Measurements from ENCODE around the gene HOXB5.

The HOXB5 gene

DNA sequence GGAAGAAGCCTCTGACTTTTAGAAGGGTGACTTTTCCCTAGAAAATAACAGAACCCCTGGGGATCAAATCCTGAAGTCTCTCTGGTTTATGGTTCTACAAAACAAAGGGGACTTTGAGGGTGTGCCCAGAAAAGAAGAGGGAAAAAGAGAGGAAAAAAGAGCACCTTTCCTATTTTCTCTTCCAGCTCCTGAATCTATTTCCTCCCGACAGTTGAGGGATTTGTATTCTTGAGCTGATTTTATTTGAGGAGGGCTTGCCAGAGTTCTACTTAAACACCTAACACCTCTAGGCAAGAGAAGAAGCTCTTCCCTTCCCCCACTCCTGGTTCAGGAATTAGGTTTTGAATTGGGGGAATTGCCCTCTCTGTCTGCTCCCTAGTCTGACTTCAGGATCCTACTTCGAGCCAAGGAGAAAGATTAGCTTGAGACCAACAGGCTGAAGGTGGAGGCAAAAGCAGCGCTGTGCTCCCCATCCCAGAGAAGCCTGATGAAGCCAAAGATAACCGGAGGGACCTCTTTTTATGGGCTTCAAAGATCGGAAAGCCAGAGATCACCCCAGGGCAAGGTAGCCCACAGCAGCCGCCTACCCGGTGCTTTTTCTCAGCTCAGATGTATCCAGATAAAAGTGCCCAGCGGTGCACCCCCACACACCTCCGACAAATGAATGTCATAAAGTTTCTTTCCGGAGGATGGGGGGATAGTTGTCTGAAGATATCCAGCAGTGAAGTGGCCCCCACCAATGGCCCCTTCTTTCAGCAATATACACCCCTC lies 4.3 kb downstream of the HOXB5 start:
- DNase-seq, result no peak

DNA sequence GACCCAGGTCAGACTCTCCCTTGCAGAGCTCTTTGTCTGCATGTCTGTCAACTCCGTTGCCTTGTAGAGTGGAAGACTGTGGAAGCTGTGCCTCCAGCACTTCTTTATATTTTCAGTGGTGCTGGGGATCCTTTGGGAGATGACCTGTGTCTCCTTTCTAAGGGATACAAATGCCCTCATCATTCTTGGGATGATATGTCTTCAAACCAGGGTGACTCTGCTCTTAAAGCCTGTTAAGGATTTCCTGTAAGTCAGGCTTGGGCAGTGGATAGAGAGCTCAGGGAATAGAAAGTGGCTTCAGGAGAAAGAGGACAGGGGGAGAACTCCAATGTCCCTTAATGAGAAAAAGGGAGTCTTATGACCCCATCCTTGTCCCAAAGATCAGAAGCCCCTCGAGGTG lies 5.1 kb downstream of the HOXB5 start:
- DNase-seq, result no peak

DNA sequence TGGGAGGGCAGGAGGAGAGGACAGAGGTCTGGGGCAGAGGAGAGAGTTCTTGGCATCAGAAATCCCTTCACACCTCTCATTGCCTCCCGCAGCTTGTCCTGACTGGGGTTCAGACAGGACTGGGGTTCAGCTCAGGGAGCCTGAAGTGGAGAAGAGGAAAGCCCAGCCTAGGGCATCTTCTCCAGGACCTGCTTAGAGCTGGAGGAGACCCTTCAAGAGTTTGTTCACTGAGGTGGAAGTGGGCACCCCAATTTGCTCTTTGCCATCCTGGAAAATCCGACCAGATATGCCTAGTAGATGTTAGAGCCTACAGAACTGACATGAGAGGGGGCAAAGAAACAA lies 5.5 kb downstream of the HOXB5 start:
- DNase-seq, result no peak

DNA sequence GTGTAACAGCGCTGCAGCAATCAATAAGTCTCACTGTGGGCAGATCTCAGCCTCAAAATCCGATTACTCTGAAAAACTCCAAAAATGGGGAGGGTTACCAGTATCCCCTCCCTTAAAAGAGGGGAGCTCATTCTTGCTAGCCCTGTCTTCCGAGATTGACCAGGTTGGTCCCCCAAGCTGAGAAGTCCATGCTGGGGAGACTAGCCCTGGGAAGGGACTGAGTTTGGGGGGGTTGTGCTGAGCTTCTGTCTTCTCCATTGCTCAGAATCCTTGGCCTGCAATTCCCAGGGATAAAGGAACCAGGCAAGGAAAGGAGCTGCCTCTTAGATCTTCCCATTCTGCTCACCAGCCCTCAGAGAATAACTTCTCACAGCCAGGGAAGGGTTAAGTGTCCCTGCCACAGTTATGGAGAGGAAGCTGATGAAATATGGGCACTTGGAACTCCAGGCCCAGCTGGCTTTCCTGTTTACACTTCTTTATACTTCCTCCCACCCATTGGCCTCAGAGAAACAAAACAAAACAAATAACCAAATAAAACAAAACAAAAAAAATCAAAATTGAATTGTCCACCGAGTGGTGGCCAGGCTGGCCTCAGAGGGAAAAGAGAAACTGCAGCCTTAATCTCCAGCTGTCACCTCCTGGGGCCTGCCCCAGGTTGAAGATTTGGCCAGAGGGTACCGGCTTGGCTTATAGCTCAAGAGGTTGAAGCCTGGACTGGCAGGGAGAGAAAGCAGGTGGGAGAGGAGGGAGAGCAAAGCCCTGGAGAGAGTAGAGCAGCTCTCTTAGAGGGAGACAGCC lies 6.1 kb downstream of the HOXB5 start:
- no peak for DNase-seq

DNA sequence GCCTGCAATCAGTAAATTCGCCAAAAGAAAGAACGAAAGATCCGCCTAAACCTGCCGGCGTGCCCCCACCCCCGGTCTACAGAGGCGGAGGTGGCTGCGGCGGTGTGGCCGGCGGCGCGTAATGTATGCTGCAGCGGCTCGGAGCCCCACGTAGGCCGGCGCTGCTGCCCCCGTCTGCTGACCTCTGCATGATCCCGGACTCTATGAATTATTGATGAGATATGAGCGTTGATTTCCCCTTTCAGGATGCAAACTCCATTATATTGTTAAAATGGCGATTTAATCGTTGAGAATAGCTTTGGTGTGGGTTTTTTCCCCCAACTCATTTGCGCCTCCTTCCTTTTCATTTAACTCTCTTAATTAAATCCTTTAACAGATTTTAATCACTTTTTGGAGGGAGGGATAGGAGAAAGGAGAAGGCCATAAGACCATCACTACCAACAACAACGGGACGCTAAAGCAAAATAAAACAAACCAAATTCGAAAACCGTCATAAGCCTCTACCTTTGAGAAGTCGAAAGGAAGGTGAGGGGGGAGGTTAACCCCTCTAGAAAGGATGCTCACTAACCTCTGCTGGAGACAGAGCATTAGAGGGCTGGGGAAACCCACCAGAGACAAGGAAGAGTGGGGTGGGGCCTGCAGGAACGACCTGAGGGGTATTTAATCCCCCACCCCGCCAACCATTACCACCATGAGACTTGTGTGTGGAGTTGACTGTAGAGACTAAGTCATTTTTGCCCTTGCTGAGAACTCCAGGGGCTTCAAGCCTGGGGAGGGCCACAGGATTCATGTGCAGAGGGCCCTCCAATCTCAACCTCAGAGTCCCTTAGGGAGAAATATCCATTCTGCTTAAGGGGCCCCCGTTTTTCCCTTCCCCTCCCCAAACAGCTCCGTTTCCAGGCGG lies 7.0 kb downstream of the HOXB5 start:
- no peak for DNase-seq

DNA sequence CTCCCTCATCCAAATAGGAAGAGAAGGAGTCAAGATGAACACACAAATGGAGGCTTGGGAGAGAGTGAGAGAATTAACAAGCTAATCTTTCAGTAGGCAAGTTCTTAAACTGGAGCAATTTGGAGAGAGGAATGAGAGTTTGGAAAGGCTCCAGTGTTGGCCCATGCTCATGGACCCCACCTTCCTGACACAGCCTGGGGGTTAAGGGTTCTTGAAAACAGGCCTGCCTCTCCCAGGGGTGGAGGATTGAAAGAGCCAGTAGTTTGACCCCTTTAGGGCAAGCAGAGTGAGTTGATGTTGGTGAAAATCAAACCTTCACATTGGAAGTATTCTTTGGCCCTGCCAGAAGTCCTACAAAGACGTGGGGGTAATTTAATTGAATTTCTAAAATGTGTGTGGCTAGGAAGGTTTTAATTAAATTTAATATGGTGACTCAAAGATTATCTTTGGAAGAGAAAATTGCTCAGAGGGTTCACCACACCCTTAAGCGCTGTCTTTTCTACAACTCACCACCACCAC lies 9.3 kb downstream of the HOXB5 start:
- DNase-seq, result no peak

DNA sequence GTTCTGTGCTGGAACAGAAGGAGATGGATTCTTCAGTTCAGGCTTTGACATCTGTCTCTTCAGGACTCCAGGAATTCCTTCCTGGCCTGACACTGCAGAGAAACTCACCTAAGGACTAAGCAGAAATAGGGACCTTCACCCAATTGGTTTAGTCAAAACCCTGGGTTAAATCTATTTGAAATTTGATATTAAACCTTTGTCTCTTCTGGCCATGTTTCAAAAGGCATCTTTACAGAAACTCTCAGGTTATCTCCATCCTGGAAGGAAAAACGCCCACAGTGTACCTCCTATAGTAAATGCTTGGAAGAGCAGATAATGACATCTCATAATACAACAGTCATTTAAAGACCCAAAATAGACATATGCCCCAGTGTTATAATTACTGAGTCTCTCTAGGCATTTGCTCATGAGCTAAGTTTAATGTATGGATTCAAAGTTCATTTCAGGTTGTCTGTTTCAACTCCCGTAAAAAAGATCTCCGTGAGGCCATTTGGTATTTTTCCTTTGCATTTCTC lies 9.8 kb downstream of the HOXB5 start:
- DNase-seq, result no peak

DNA sequence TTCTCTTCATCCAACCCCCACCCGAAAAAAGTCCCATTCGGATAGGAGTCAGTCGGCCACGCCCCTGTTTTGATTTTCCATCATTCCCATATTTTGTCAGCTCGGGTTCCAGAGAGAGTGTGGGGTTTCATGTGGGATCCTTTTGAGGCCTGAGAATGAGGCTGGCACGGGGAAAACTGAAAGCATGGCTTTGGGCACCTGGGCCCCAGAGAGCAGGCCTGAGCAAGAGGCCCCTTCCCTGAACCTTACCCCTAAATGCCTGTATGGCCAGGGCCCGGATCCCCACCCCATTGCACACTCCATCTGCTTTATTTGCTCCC lies 10.9 kb downstream of the HOXB5 start:
- DNase-seq, result no peak

DNA sequence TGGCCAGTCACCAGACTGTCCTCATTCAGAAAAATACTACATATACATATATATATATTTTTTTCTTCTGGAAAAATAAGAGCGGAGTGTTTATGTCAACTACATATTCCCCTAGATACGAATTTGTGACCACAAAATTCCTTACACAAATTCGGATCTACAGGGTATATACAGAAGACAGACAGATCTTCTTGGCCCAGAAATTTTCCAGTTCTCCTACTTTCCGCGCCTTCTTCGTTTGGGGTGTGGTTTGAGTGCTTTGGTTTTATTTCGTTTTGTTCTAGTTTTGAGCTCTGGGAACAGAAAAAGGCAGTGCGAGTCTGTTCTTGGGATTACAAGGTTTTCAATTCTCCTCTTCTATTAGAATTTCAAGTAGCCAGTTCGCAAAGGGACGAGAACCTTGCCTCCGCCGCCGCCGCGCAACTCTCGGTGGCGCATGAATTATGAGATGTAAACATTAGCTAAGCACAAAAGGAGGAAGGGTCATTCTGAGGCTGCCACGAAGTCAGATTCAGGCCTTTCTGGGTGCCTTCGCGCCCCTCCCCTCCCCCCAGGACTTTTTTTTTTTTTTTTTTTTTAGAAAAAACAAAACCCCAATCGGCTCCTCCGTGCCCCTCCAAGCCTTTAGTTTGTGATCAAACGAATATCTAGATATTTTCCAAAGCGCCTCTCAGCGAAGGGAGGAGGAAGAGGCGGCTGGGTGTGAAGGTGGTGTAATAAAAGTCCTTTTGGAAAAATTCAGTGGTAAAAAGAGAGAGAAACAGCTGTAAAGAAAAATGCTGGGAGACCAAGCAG lies 13.6 kb downstream of the HOXB5 start:
- DNase-seq, result no peak

DNA sequence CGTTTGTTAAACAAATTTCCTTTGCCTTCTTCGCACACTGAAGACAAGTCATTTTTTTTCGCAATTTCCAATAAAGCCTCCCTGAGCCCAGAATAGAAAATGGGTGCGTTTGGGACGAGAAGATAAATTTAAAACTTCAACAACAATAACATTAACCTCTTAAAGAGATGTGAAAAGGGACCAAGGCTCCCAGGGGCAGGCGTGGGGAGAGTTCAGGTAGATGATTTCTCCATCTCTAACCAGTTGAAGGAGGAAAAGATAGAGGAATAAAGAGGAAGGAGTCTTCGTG lies 14.2 kb downstream of the HOXB5 start:
- DNase-seq, result no peak

DNA sequence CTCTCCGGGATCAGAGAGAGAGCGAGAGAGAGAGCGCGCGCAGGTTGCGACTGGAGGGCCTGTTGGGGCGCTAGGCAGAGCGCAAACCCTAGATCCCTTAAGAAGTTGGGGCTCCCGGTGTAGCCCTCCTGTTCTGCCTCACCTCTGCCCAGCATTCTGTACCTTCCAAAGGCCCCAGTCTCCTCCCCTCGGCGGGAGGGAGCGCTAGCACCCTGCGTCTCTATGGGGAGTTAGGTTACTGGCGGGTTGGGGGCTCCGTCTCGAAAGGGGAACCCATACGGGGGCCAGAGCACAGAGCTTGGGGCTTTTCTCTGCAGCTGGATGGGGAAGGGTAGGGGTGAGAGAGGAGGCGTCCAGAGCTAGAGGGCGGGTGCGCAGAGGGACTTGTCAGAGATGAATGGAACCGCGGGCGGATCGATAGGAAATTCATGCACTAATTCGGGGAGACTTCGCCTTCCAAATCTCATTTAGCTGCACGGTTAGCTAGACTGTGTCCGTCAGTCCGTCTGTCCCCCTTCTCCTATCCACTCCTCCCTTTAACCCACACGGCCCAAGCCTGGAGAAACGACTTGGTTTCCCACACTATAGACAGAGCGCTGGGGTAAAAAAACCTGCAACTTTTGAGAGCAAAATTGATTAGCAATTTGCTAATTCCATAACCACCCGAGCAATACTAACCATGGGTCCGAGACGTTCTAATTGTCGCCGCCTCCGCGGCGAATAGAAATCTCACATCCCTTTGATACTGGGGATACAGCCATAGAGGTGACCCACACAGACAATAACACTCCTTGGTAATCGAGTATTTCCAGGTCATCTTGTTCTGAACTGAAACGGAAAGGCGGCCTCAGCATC lies 14.7 kb downstream of the HOXB5 start:
- DNase-seq, result no peak

DNA sequence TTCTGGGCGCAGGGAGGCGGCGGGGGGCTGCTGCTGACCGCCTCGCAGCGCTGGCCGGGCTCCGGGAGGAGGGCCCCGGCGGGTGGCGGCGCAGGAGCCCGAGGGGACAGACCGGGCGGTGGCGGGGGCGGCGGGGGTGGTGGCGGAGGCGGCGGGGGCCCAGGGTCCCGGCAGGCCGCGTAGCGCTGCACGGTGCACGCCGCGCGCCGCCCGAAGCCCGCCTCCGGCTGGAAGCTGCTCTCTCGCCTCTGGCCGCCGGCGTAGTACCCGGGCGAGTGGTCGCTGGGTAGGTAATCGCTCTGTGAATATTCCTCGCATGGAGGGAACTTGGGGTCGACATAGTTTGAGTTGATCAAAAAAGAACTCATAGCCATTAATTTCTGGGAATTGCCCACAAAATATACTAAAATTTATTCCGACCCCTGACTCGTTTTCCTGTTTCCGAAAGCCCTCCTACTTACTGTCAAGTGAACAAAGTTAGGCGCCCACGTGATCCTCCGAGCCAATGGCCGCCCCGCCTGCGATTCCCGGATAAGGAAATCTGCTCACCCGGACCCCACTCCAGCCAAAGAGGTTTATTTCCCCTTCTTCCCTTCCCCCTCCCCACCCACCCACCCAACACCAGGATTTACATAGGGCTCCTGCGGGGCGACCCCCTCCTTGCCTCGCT lies 15.5 kb downstream of the HOXB5 start, which contains the start of gene HOXB4:
Gene HOXB4 (minus strand): TSS at position 405 of the 670 bp plus-strand sequence. CDS start 31 bp downstream, at position 374.
- DNase-seq, result peak; percentile 75

DNA sequence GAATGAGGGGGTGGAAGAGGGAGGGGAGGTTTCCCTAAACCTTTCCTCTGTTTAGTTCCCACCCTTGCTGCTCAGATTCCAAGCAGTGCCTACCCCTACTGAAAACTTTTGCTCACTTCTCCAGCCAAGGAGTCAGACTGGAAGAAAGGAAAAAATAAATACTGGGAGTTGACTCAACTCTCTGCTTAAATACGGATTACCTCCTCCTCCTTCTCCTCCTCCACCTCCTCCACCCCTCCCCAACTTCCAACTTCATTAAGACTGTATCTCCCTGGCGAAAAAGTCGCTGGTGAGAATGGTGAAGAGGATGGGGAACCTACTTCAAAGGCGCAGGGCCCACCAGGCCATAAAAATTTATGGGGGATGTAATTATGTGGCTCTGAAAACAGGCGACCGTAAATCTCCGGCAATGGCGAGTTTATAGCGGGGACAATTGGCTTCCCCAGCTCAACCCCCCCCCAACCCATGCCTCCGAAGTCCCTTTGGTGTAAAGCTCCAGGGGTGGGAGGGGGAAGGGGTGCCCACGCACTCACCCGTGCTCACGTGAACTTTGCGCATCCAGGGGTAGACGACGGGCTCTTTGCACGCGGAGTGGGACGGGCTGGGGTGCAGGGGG lies 16.1 kb downstream of the HOXB5 start:
- DNase-seq, result no peak

DNA sequence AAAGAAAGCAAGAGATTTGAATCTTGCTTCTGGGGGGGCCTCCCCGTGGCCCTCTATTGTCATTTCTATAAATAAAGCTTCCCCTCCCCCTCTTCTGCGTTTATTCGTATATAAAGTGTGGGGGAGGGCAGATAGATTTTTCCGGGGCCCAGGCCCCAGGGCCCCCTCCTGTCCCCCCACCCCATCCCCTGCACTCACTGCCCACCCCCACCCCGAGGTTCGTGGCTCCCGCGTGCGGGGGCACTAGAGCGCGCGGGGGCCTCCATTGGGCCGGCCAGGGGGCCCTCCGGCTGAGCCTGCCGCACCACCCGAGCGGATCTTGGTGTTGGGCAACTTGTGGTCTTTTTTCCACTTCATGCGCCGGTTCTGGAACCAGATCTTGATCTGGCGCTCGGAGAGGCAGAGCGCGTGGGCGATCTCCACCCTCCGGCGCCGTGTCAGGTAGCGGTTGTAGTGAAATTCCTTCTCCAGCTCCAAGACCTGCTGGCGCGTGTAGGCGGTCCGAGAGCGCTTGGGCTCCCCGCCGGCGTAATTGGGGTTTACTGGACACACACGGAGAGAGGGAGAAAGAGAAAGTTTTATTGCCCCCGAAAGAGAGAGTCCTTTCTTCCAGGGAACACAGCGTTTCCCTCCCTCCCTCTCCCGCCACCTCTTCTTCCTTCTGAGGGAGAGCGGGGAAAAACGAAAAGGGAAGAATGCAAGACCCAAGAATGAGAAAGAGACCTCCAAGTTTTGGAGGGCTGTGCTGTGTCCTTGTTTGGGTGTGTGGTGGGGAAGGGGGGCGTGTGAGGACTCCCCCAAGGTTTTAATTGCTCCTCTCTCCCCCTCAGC lies 16.9 kb downstream of the HOXB5 start:
- DNase-seq, result no peak

DNA sequence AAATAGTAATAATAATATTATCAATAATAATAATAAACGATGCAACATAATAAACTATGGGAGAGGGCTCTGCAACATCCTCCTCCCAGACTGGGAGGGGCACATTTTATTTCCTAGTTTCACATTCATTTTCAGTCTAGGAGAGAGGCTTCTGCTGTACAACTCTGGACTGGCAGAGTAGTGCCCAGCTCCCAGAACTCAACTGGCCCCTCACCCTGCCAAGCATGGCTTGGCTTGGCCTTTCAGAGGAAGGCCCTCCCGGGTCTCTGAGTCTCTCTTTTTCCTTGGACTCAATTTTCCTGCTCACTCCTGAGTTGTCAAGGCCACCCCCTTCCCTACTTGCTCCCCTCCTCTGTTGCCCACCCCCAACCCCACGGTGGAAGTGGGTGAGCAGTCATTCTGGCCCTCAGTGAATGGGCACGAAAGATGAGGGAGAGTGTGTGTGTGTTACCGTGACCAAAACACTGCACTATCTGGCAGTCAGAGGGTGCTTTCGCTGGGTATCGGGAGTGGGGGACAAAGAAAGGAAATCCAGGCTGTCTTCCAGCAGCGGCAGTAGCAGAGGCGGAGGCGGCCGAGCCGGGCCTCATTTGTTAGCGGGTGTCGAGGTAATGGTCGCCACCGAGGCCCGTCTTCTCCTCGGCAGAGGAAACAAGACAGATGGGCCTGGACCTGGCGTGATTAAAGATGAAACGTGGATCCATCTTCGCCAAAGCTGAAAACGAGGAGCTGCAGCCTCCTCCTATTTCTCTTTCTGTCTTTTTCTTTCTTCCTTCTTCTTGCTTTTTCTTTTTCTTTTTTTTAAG lies 17.7 kb downstream of the HOXB5 start:
- DNase-seq, result no peak

DNA sequence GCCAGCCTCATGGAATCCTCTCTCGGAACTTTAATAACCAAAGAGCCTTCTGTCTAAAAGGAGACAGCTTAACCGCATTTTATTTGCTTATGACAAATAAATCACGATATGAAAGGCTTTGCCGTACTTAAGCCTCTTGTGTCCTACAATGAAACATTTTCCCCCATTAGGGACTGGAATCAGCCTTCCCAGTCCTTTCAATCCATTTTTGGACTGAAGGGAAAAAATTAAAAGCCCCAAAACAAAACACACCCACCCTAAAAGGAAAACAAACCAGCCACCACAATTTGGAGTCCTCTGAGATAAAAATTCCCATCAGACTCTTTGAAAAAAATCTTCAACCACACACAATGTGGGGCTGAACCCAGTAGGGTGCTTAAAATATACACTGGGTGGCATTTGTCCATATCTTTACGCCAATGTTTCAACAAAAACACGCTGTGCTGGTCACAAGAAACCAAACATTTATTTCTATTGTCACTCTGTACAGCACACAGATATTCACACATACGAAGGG lies 18.5 kb downstream of the HOXB5 start:
- no peak for DNase-seq

DNA sequence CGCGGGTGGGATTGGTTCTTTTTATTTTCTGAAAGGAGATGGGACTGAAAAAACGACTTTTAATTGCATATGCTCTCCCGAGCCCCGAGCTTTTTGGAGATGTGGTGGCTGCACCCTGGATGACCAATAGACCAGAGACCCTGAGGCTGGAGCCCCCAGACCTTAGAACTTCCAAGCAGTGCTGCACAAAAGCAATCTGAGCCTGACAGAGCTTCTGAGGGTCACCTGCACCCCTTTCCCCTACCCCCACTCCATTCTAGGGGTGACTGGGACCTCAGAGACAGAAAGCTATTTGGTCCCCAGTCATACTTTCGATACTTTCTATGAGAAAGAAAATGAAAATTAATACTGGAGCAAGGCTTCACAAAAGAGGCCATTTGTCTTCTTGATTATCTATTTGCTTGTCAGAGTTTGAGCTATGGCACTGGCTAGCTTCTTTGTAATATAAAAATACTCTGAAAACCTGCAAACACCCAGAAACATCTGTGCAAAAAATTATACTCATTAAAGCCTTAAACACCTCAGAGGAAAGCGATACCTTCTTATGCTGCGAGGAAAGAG lies 19.0 kb downstream of the HOXB5 start:
- no peak for DNase-seq

DNA sequence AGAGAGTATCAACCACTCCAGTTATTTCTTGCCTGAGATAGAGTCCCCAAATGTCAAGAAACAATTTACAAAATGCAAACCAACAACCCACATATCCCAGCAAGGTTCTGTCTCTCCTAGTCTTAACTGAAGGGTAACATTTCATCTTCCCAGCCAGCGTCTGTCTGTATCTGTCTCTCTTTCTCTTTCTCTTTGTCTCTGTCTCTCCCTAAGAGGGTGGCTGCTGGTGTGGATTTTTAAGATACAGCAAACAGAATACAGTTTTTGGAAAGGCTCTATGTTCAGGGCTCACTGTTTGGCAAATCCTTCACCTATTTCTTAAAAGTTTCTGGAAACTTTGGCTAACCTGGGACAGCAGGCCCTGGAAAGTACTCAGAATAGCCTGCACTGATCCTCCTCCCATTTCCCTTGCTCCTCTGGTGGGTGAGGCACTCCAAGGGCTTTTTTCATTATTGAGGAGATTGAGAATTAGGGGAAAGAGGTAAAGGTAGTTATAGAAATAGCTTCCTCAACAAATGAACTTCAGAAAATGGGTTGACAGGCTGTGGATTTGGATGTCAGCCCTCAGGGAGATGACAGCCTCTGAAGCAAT lies 21.7 kb downstream of the HOXB5 start:
- DNase-seq, result no peak
